Right lobe of liver (tissue), 4 donors: ENCODE results near the gene BCKDK.

Experiments
- CTCF ChIP-seq, 4 donors: fragments of 200-600 bp in 3 of 4; fragments of 450-650 bp in 1 of 4; IDR thresholded peaks; one replicate each; pipeline versions ENCODE4 v1.5.1 to v1.8.0; 2016 to 2022; ENCODE audit warnings: antibody characterized with exemption in 4 of 4, mild to moderate bottlenecking in 2 of 4
- POLR2A ChIP-seq: fragments of 450-650 bp; IDR thresholded peaks from one replicate; pipeline ENCODE4 v1.6.1; 2017; ENCODE audit warnings: antibody characterized with exemption, mild to moderate bottlenecking
- donor health status: DM: no; HTN: no; CAD: no.
- donor health status: DM: no; HTN: no; CAD: no.
- donor health status: DM: no; HTN: yes; CAD: no.

- no peak for TF ChIP-seq CTCF (IDR thresholded peaks at IDR 0.05)
- TF ChIP-seq POLR2A: peak; percentile 29
Measured at GRCh38 chr16:31128711-31129567, 20.8 kb downstream of the BCKDK start.
